ENCODE results near the gene ARPC5.

The ARPC5 gene

DNA sequence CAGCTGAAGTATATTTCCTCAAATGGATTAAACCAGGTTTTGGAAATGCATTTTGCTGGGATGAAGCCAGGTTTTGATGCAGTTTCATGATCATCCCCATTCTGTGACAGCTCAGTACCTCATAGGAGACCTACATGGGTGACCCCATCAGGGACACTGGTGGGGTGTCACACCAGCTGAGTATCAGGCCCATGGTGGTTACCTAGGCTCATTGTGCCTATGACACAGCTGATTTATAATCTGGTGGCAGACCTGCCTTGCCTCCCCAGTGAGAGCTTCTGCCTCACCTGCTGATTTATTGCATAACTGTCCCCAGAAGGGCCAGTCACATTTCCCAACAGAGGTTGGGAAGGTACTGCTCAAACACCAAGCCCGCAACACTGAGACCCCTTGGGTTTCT is 49.1 kb downstream of the ARPC5 start:
- no peak for DNase-seq
- no peaks in the 10 kb centered on the region for H3K36me3 ChIP-seq (ENCODE audit: insufficient read depth, low read length)
- no peak for ATAC-seq (ENCODE audit: insufficient read depth, low read depth)
- no peaks in the 10 kb centered on the region for H3K27me3 ChIP-seq (ENCODE audit: insufficient read depth, low read length, poor library complexity)
- H3K9me3 ChIP-seq (ENCODE audit: insufficient read depth, low read length, severe bottlenecking) = no peaks in the 10 kb centered on the region
- H3K27ac ChIP-seq (ENCODE audit: low read length) = no peak overlapping the region
- H3K9ac ChIP-seq (ENCODE audit: low read depth, low read length) = no peak overlapping the region
- no peaks in the 10 kb centered on the region for H4K20me1 ChIP-seq (ENCODE audit: insufficient read depth, low read length)
- no peak for TF ChIP-seq EZH2 (IDR thresholded peaks at IDR 0.05; ENCODE audit: borderline replicate concordance, low read depth, low read length, severe bottlenecking)
- no peak for TF ChIP-seq CTCF (IDR thresholded peaks at IDR 0.05; ENCODE audit: borderline replicate concordance, extremely low read depth, low read length, poor library complexity, severe bottlenecking)
- H3K4me1 ChIP-seq (ENCODE audit: insufficient read depth, low read length) = no peaks in the 10 kb centered on the region
- H3K4me3 ChIP-seq (ENCODE audit: low read depth in 1 of 2, low read length in 2 of 2) = no peak overlapping the region
- H3K79me2 ChIP-seq (ENCODE audit: insufficient read depth, low read length) = no peaks in the 10 kb centered on the region
- no peak overlapping the region for H3K4me2 ChIP-seq (ENCODE audit: insufficient read depth, low read length)
- H2AFZ ChIP-seq (ENCODE audit: low read depth, low read length) = no peak overlapping the region

DNA sequence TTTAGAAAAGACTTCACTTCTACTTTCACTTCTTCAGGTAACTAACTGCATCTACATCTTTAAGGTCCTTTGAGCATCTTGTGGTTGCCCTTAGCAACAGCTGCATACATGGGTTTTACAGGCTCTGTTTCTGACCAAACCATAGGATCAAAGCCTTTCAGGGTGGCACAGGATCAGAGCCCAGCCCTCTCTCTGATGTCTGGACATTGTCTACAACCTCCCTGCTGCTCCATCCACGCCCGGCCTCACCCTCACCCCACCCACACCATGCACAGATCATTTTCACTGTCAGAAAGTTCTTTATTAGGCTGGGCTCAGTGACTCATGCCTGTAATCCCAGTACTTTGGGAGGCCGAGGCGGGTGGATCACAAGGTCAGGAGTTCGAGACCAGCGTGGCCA is 50.5 kb downstream of the ARPC5 start:
- Histone ChIP-seq H3K4me3 (ENCODE audit: low read depth in 1 of 2, low read length in 2 of 2) (no peak overlapping the region), H3K27me3 (ENCODE audit: insufficient read depth, low read length, poor library complexity) (no peaks in the 10 kb centered on the region), H3K9me3 (ENCODE audit: insufficient read depth, low read length, severe bottlenecking) (no peaks in the 10 kb centered on the region), H3K4me1 (ENCODE audit: insufficient read depth, low read length) (peaks cover 12% of the 10 kb centered on the region), H3K79me2 (ENCODE audit: insufficient read depth, low read length) (no peaks in the 10 kb centered on the region), H3K27ac (ENCODE audit: low read length) (no peak overlapping the region), H2AFZ (ENCODE audit: low read depth, low read length) (no peak overlapping the region), H3K9ac (ENCODE audit: low read depth, low read length) (no peak overlapping the region), H3K36me3 (ENCODE audit: insufficient read depth, low read length) (no peaks in the 10 kb centered on the region), H3K4me2 (ENCODE audit: insufficient read depth, low read length) (no peak overlapping the region), H4K20me1 (ENCODE audit: insufficient read depth, low read length) (no peaks in the 10 kb centered on the region)
- TF ChIP-seq EZH2 (IDR thresholded peaks at IDR 0.05; ENCODE audit: borderline replicate concordance, low read depth, low read length, severe bottlenecking) (no peak), CTCF (IDR thresholded peaks at IDR 0.05; ENCODE audit: borderline replicate concordance, extremely low read depth, low read length, poor library complexity, severe bottlenecking) (no peak)
- DNase-seq = no peak
- no peak for ATAC-seq (ENCODE audit: insufficient read depth, low read depth)

GRCh38 chr1:183584147-183584546 is 51.4 kb downstream of the ARPC5 start:
- Histone ChIP-seq H3K4me1 (ENCODE audit: insufficient read depth, low read length) (peaks cover 17% of the 10 kb centered on the region), H3K27ac (ENCODE audit: low read length) (no peak overlapping the region)
- no peak for ATAC-seq (ENCODE audit: insufficient read depth, low read depth)

More at GRCh38 chr1:183584147-183584546, 51.4 kb downstream of the ARPC5 start:
- TF ChIP-seq EZH2 (IDR thresholded peaks at IDR 0.05; ENCODE audit: borderline replicate concordance, low read depth, low read length, severe bottlenecking) (no peak), CTCF (IDR thresholded peaks at IDR 0.05; ENCODE audit: borderline replicate concordance, extremely low read depth, low read length, poor library complexity, severe bottlenecking) (no peak)
- Histone ChIP-seq H3K4me3 (ENCODE audit: low read depth in 1 of 2, low read length in 2 of 2) (no peak overlapping the region), H3K9ac (ENCODE audit: low read depth, low read length) (no peak overlapping the region), H3K9me3 (ENCODE audit: insufficient read depth, low read length, severe bottlenecking) (no peaks in the 10 kb centered on the region), H3K36me3 (ENCODE audit: insufficient read depth, low read length) (no peaks in the 10 kb centered on the region), H2AFZ (ENCODE audit: low read depth, low read length) (no peak overlapping the region), H3K27me3 (ENCODE audit: insufficient read depth, low read length, poor library complexity) (no peaks in the 10 kb centered on the region), H4K20me1 (ENCODE audit: insufficient read depth, low read length) (no peaks in the 10 kb centered on the region), H3K4me2 (ENCODE audit: insufficient read depth, low read length) (no peak overlapping the region), H3K79me2 (ENCODE audit: insufficient read depth, low read length) (no peaks in the 10 kb centered on the region)
- DNase-seq = no peak

Measured in DND-41 (cell line).